Esophagus (tissue), 2 donors: ENCODE data around the gene SPATC1L. TPM values are rescaled to one million over a fixed set of nuclear protein-coding genes. Genes with fewer than 3 reads are reported as not detected.

ENCODE experiments used
- H3K27ac ChIP-seq, 2 donors: one replicate each; pipeline ENCODE4 v1.5.1; 2013; ENCODE audit warnings: low read depth in 2 of 2, mild to moderate bottlenecking in 2 of 2, inconsistent platforms in 1 of 2, low read length in 1 of 2, moderate library complexity in 1 of 2
- H3K27me3 ChIP-seq, 2 donors: one replicate each; pipeline ENCODE4 v1.6.1; 2013; ENCODE audit warnings: low read length in 2 of 2, control low read depth in 1 of 2, mild to moderate bottlenecking in 1 of 2; ENCODE audit not compliant: insufficient read depth in 2 of 2, control insufficient read depth in 1 of 2
- H3K36me3 ChIP-seq, 2 donors: one replicate each; pipeline ENCODE4 v1.6.1; 2013; ENCODE audit warnings: low read length in 1 of 2; ENCODE audit not compliant: control insufficient read depth in 2 of 2, insufficient read depth in 2 of 2
- H3K4me1 ChIP-seq, 2 donors: one replicate each; pipeline ENCODE4 v1.6.1; 2013; ENCODE audit warnings: low read length in 1 of 2; ENCODE audit not compliant: control insufficient read depth in 2 of 2, insufficient read depth in 2 of 2
- H3K4me3 ChIP-seq, 2 donors: one replicate each; pipeline ENCODE4 v1.5.1; 2013; ENCODE audit warnings: low read length in 2 of 2, mild to moderate bottlenecking in 2 of 2, low read depth in 1 of 2, moderate library complexity in 1 of 2
- H3K9me3 ChIP-seq, 2 donors: one replicate each; pipeline ENCODE4 v1.6.1; 2013; ENCODE audit warnings: mild to moderate bottlenecking in 2 of 2, low read depth in 1 of 2, low read length in 1 of 2, moderate library complexity in 1 of 2; ENCODE audit not compliant: control insufficient read depth in 2 of 2, insufficient read depth in 1 of 2
- WGBS, 2 donors: extraction: QIAGEN DNeasy Blood & Tissue Kit; methylation state at CpG; one replicate each; pipeline ENCODE4 v1.1.7; 2013; 5-methylcytosine and 5-hydroxymethylcytosine counted together
- polyA plus RNA-seq, 2 donors: library from polyadenylated mRNA; stranded (reverse); fragments of 200-250 nt; gene quantifications; one replicate each; pipeline ENCODE4 v1.2.3, GENCODE V29; 2013
- donor health status: healthy with polysubstance abuse.
- donor health status: Bipolar disorder and iron deficiency.

SPATC1L gene
- polyA plus RNA-seq, 2 donors: 5.2 to 9.3 TPM

- Histone ChIP-seq H3K9me3 (no peaks in the 10 kb centered on the region), H3K27ac (no peak overlapping the region), H3K36me3 (peaks cover 5 to 39% of the 10 kb centered on the region in 2 donors), H3K4me1 (peaks cover 0 to 14% of the 10 kb centered on the region in 2 donors), H3K4me3 (no peak overlapping the region), H3K27me3 (no peaks in the 10 kb centered on the region)
- 87 to 89% methylated on average over 7 of the region's 7 CpGs for WGBS, 2 donors
Measured at GRCh38 chr21:46223217-46223616, 39.0 kb upstream of the SPATC1L start.

DNA sequence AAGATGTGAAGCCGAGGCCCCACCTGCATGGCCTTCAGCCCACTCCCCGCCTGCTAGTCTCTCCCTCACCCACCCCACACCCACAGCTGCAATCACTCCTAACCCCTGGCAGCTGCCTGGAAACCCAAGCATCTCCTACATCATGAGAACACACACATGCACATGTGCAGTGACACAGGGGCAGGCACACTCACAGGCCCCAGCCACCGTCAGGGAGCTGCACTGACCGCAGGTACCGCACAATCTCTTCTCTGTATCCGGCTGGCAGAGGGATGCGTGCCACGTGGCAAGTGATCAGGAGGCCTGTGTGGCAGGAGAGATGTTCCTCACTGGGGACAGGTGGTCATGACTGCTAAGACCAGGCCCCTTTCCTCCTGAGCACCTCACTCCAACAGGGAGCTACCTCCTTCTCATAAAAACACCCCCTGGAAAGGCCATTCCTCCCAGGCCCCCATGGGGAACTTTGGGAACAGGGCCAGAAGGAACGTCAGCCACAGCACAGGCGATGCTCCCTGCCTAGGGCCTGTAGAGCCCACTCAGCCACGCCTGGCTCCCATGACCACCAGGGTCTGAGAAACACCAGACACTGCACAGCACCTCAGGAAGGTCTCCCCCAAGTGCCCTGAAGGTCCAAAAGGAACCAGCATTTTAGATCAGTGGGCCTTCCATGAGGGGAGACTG lies 38.3 kb upstream of the SPATC1L start:
- WGBS, 2 donors: 79 to 82% methylated on average over 11 of the region's 11 CpGs
- Histone ChIP-seq H3K4me3 (no peak overlapping the region), H3K27me3 (no peaks in the 10 kb centered on the region), H3K9me3 (no peaks in the 10 kb centered on the region), H3K27ac (no peak overlapping the region), H3K36me3 (peaks cover 7 to 42% of the 10 kb centered on the region in 2 donors), H3K4me1 (peaks cover 0 to 14% of the 10 kb centered on the region in 2 donors)

GRCh38 chr21:46221664-46222435 lies 37.6 kb upstream of the SPATC1L start:
- peaks cover 7 to 42% of the 10 kb centered on the region in 2 donors for H3K36me3 ChIP-seq
- H3K9me3 ChIP-seq: no peaks in the 10 kb centered on the region
- WGBS, 2 donors: 82 to 89% methylated on average over 16 of the region's 16 CpGs
- no peaks in the 10 kb centered on the region for H3K27me3 ChIP-seq
- H3K27ac ChIP-seq: no peak overlapping the region
- H3K4me3 ChIP-seq: no peak overlapping the region
- H3K4me1 ChIP-seq: peaks cover 0 to 7% of the 10 kb centered on the region in 2 donors

GRCh38 chr21:46220847-46221246 lies 36.6 kb upstream of the SPATC1L start:
- peaks cover 7 to 50% of the 10 kb centered on the region in 2 donors for H3K36me3 ChIP-seq

DNA sequence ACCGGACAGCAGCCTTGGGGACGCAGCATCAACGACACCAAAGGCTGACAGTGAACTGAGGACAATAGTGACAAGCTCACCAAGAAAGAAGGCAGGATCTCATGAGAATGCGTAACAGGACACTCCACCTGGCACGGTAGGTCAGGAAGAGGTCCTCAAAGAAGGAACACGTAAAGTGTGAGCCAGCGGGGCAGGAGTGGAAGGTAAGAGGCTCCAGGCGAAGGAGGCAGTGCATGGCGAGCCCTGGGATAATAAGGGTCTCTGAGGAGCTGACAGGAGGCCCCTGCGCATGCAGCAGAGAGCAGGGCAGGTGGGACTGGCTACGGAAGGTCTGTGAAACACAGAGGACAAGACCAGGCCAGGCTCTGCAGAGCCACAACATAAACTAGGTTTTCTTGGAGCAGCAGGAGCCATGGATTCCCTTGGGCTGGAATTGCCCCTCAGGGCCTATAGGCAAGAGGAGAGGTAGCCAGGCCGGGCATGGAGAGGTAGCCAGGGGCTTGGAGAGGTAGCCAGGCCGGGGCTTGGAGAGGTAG lies 36.1 kb upstream of the SPATC1L start:
- H3K4me3 ChIP-seq: no peak overlapping the region
- H3K27me3 ChIP-seq: no peaks in the 10 kb centered on the region
- H3K36me3 ChIP-seq: peaks cover 7 to 55% of the 10 kb centered on the region in 2 donors
- H3K27ac ChIP-seq: no peak overlapping the region
- H3K4me1 ChIP-seq: no peaks in the 10 kb centered on the region
- WGBS, 2 donors: 91 to 94% methylated on average over 13 of the region's 13 CpGs
- H3K9me3 ChIP-seq: no peaks in the 10 kb centered on the region

More at GRCh38 chr21:46220847-46221246, 36.6 kb upstream of the SPATC1L start:
- Histone ChIP-seq H3K4me1 (peaks cover 0 to 1% of the 10 kb centered on the region in 2 donors), H3K4me3 (no peak overlapping the region), H3K9me3 (no peaks in the 10 kb centered on the region), H3K27ac (no peak overlapping the region), H3K27me3 (no peaks in the 10 kb centered on the region)
- 94 to 96% methylated on average over 8 of the region's 8 CpGs for WGBS, 2 donors

- Histone ChIP-seq H3K27ac (no peak overlapping the region), H3K4me1 (no peaks in the 10 kb centered on the region), H3K36me3 (peaks cover 11 to 59% of the 10 kb centered on the region in 2 donors), H3K27me3 (no peaks in the 10 kb centered on the region), H3K4me3 (no peak overlapping the region), H3K9me3 (no peaks in the 10 kb centered on the region)
- WGBS, 2 donors: 77 to 78% methylated on average over 13 of the region's 13 CpGs
Measured at GRCh38 chr21:46219591-46220239, 35.5 kb upstream of the SPATC1L start.

GRCh38 chr21:46218906-46219590 lies 34.8 kb upstream of the SPATC1L start:
- Histone ChIP-seq H3K4me3 (no peak overlapping the region), H3K36me3 (peaks cover 11 to 65% of the 10 kb centered on the region in 2 donors), H3K27me3 (no peaks in the 10 kb centered on the region), H3K27ac (no peak overlapping the region), H3K9me3 (no peaks in the 10 kb centered on the region), H3K4me1 (no peaks in the 10 kb centered on the region)
- WGBS, 2 donors: 85 to 89% methylated on average over 15 to 16 of the region's 16 CpGs

DNA sequence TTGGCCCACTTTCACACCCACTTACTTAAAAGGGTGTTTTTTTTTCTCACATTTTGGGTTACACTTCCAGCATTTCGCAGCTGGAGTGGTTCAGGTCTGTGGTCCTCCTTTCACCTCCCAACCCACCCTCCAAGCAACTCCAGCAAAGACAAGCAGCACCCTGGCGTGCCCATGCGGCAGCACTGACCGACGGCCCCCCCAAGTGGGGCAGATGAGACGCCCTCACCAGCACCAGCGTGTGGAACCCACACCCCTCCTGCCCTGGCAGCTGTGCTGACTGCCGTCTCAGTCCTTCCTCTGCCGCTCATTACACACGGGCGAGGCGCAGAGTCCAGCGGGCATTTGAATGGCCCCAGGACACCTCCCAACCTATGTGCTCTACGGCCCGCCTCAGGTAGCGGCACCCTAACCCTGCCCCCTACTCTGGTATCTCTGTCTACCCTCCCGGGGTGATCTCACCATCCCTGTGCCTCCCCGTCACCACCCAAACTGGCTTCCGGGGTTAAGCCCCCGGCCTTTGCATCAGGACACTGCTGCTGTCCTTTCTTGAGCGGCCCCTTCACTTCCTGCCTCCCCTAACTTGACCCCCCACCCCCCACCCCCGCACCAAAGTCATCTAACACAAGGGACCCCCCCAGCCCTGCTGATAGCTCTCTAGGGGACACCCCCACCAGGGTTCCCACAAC lies 33.4 kb upstream of the SPATC1L start:
- 92 to 94% methylated on average over 22 of the region's 22 CpGs for WGBS, 2 donors
- Histone ChIP-seq H3K27me3 (no peaks in the 10 kb centered on the region), H3K27ac (no peak overlapping the region), H3K4me1 (no peaks in the 10 kb centered on the region), H3K36me3 (peaks cover 14 to 75% of the 10 kb centered on the region in 2 donors), H3K4me3 (no peak overlapping the region), H3K9me3 (no peaks in the 10 kb centered on the region)
